H9 (cell line): Measurements from ENCODE around the gene ARVCF. TPM values are rescaled to one million over a fixed set of nuclear protein-coding genes. Genes with fewer than 3 reads are reported as not detected.

Experiments
- DNase-seq: peaks from one replicate; pipeline ENCODE4 v3.0.0-alpha.2; 2017
- H2AFZ ChIP-seq: one replicate; pipeline ENCODE4 v1.6.1; 2013; ENCODE audit warnings: mild to moderate bottlenecking, low read length, control low read depth, moderate library complexity
- H2AK5ac ChIP-seq: 2 replicates; pipeline ENCODE4 v1.6.1; 2013; ENCODE audit warnings: low read length, control low read depth, mixed read lengths; ENCODE audit not compliant: insufficient read length
- H2BK120ac ChIP-seq: one replicate; pipeline ENCODE4 v1.6.1; 2013; ENCODE audit warnings: low read depth, mild to moderate bottlenecking, low read length, control low read depth, inconsistent platforms; ENCODE audit not compliant: poor library complexity, severe bottlenecking
- H2BK12ac ChIP-seq: 2 replicates; pipeline ENCODE4 v1.6.1; 2013; ENCODE audit warnings: low read length, control low read depth, mixed read lengths, low read depth; ENCODE audit not compliant: insufficient read length
- H2BK15ac ChIP-seq: 2 replicates; pipeline ENCODE4 v1.6.1; 2013; ENCODE audit warnings: low read depth, low read length, control low read depth
- H2BK20ac ChIP-seq: one replicate; pipeline ENCODE4 v1.6.1; 2013; ENCODE audit warnings: low read depth, mild to moderate bottlenecking, low read length, control low read depth, inconsistent platforms; ENCODE audit not compliant: poor library complexity, severe bottlenecking
- H2BK5ac ChIP-seq: 2 replicates; pipeline ENCODE4 v1.6.1; 2013; ENCODE audit warnings: low read length, control low read depth, mixed read lengths; ENCODE audit not compliant: insufficient read length
- H3K14ac ChIP-seq: 2 replicates; pipeline ENCODE4 v1.6.1; 2013; ENCODE audit warnings: low read length, control low read depth; ENCODE audit not compliant: insufficient read depth
- H3K18ac ChIP-seq: 2 replicates; pipeline ENCODE4 v1.6.1; 2013; ENCODE audit warnings: low read depth, mild to moderate bottlenecking, mixed read lengths, low read length, control low read depth; ENCODE audit not compliant: insufficient read length
- H3K23ac ChIP-seq: 2 replicates; pipeline ENCODE4 v1.6.1; 2013; ENCODE audit warnings: low read length, control low read depth, mixed read lengths, low read depth; ENCODE audit not compliant: insufficient read length
- H3K23me2 ChIP-seq: 2 replicates; pipeline ENCODE4 v1.6.1; 2013; ENCODE audit warnings: low read depth, mild to moderate bottlenecking, mixed read lengths, low read length, control low read depth; ENCODE audit not compliant: insufficient read length, poor library complexity, severe bottlenecking
- H3K27ac ChIP-seq: 2 replicates; pipeline ENCODE4 v1.5.1; 2013; ENCODE audit warnings: low read length, control low read depth, mixed read lengths, low read depth; ENCODE audit not compliant: insufficient read length
- H3K27me3 ChIP-seq: 2 replicates; pipeline ENCODE4 v1.6.1; 2013; ENCODE audit warnings: low read length, control low read depth, inconsistent platforms; ENCODE audit not compliant: insufficient read depth
- H3K4ac ChIP-seq: 2 replicates; pipeline ENCODE4 v1.6.1; 2013; ENCODE audit warnings: low read depth, mild to moderate bottlenecking, control low read depth, inconsistent platforms, low read length, moderate library complexity
- H3K4me1 ChIP-seq: 2 replicates; pipeline ENCODE4 v1.6.1; 2013; ENCODE audit warnings: low read length, control low read depth, inconsistent platforms; ENCODE audit not compliant: insufficient read depth
- H3K4me2 ChIP-seq: 2 replicates; pipeline ENCODE4 v1.6.1; 2013; ENCODE audit warnings: low read length, control low read depth, mixed read lengths; ENCODE audit not compliant: insufficient read length, insufficient read depth
- H3K56ac ChIP-seq: 2 replicates; pipeline ENCODE4 v1.6.1; 2013; ENCODE audit warnings: low read depth, mild to moderate bottlenecking, mixed read lengths, low read length, control low read depth; ENCODE audit not compliant: insufficient read length
- H3K79me1 ChIP-seq: 2 replicates; pipeline ENCODE4 v1.6.1; 2013; ENCODE audit warnings: low read depth, mild to moderate bottlenecking, moderate library complexity, low read length, control low read depth, inconsistent platforms; ENCODE audit not compliant: insufficient read depth, poor library complexity, severe bottlenecking
- H3K79me2 ChIP-seq: 2 replicates; pipeline ENCODE4 v1.6.1; 2013; ENCODE audit warnings: low read length, control low read depth, inconsistent platforms; ENCODE audit not compliant: insufficient read depth
- H3K9ac ChIP-seq: 2 replicates; pipeline ENCODE4 v1.6.1; 2013; ENCODE audit warnings: low read length, control low read depth, mixed read lengths; ENCODE audit not compliant: insufficient read length; ENCODE audit errors: extremely low read depth
- H3K9me3 ChIP-seq: one replicate; pipeline ENCODE4 v1.6.1; 2013; ENCODE audit warnings: low read depth, low read length, inconsistent platforms; ENCODE audit not compliant: control insufficient read depth
- H3T11ph ChIP-seq: one replicate; pipeline ENCODE4 v1.6.1; 2013; ENCODE audit warnings: mild to moderate bottlenecking, low read length, control low read depth, inconsistent platforms
- H4K20me1 ChIP-seq: one replicate; pipeline ENCODE4 v1.6.1; 2013; ENCODE audit not compliant: control insufficient read depth, insufficient read length, insufficient read depth
- H4K5ac ChIP-seq: 2 replicates; pipeline ENCODE4 v1.6.1; 2013; ENCODE audit warnings: low read depth, mild to moderate bottlenecking, mixed read lengths, low read length, control low read depth; ENCODE audit not compliant: insufficient read length
- H4K8ac ChIP-seq: replicated peaks from 2 replicates; pipeline ENCODE4 v1.6.1; 2013; ENCODE audit warnings: low read length, control low read depth, mixed read lengths, low read depth; ENCODE audit not compliant: insufficient read length
- H4K91ac ChIP-seq: 2 replicates; pipeline ENCODE4 v1.6.1; 2013; ENCODE audit warnings: low read depth, mild to moderate bottlenecking, moderate library complexity, mixed read lengths, low read length, control low read depth; ENCODE audit not compliant: insufficient read length
- H3K27ac Mint-ChIP-seq, 3 experiments: 2 replicates in 2 of 3; 3 replicates in 1 of 3; pipeline ENCODE4 v1.8.0; 2020 to 2021; ENCODE audit warnings: mixed read lengths in 3 of 3, mild to moderate bottlenecking in 1 of 3, moderate library complexity in 1 of 3
- H3K27me3 Mint-ChIP-seq: 2 replicates; pipeline ENCODE4 v1.8.0; 2021; ENCODE audit warnings: low read depth, mild to moderate bottlenecking, moderate library complexity, mixed read lengths
- H3K36me3 Mint-ChIP-seq, 3 experiments: 2 replicates in 2 of 3; 3 replicates in 1 of 3; pipeline ENCODE4 v1.8.0; 2020 to 2021; ENCODE audit warnings: low read depth in 3 of 3, mixed read lengths in 3 of 3; ENCODE audit not compliant: insufficient read depth in 1 of 3
- H3K4me1 Mint-ChIP-seq, 2 experiments: 2 replicates each; pipeline ENCODE4 v1.8.0; 2020; ENCODE audit warnings: mixed read lengths in 2 of 2
- H3K4me3 Mint-ChIP-seq, 2 experiments: 2 replicates in 1 of 2; 3 replicates in 1 of 2; pipeline ENCODE4 v1.8.0; 2020 to 2021; ENCODE audit warnings: mild to moderate bottlenecking in 2 of 2, mixed read lengths in 2 of 2, moderate library complexity in 1 of 2
- H3K9me3 Mint-ChIP-seq, 2 experiments: 2 replicates in 1 of 2; 3 replicates in 1 of 2; pipeline ENCODE4 v1.8.0; 2020; ENCODE audit warnings: mild to moderate bottlenecking in 2 of 2, mixed read lengths in 2 of 2, moderate library complexity in 1 of 2
- WGBS: extraction: QIAGEN DNeasy Blood & Tissue Kit; methylation state at CpG from one replicate; pipeline ENCODE4 v1.1.7; 2013; ENCODE audit warnings: missing lambda C conversion rate, low lambda C conversion rate, mixed read lengths; ENCODE audit not compliant: insufficient read length; ENCODE audit errors: extremely low coverage; 5-methylcytosine and 5-hydroxymethylcytosine counted together
- total RNA-seq: library from RNA; stranded (reverse); gene quantifications from 2 replicates; pipeline ENCODE4 v1.2.1, GENCODE V29; 2021
- TF ChIP-seq, protein P1 (sequence below): fragments of 200-600 bp; sonication (generic); conservative IDR thresholded peaks from 3 replicates; pipeline ENCODE4 v1.8.0; 2021; ENCODE audit warnings: antibody characterized with exemption, mild to moderate bottlenecking

Gene ARVCF
- total RNA-seq, 1 experiment from 2014 or later, result 40.7 TPM

DNA sequence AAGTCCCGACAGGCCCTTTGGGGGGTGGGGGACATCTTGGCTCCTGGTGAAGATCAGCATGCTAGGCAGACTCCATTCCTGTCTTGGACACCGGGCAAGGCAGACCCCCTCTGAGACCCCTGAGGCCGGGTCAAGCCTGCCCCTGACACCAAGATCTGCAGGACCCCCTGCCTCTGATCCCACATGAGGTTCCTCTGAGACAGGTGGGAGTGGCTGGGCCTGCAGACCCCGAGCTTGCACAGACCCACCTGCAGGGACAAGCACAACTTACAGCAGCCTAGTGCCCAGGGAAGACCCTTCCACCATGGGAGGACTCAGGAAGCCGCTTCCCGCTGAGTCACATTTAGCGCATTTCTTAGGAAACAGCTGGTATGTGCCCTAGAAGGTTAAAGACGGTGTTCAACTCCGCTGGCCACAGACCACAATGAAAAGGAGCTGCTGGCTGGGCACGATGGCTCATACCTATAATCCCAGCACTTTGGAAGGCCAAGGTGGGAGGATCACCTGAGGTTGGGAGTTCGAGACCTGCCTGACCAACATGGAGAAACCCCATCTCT is 15.5 kb downstream of the ARVCF start:
- Mint-ChIP-seq H3K4me3 (no peak overlapping the region), H3K36me3 (peaks cover 0 to 23% (median 12%) of the 10 kb centered on the region in 3 experiments; a peak in 6 of 7 replicates), H3K4me1 (peaks cover 29 to 33% of the 10 kb centered on the region in 2 experiments), H3K27me3 (no peaks in the 10 kb centered on the region; the same call in 1 of the 2 replicates), H3K27ac (peak overlapping the region in 1 of 3 experiments; percentile 44; a peak in 2 of 7 replicates), H3K9me3 (peaks cover 23% of the 10 kb centered on the region in 2 experiments)
- Histone ChIP-seq H2BK5ac (no peak overlapping the region), H3K4me1 (peaks cover 6% of the 10 kb centered on the region; the same call in 1 of the 2 replicates), H3T11ph (no peak overlapping the region), H3K56ac (no peak overlapping the region), H2BK12ac (no peak overlapping the region), H3K14ac (no peak overlapping the region), H3K4me2 (no peak overlapping the region), H4K8ac (no peak overlapping the region), H3K9me3 (no peaks in the 10 kb centered on the region), H2BK15ac (no peak overlapping the region), H4K91ac (no peak overlapping the region), H3K27me3 (no peaks in the 10 kb centered on the region), H3K79me2 (no peaks in the 10 kb centered on the region), H2BK20ac (no peak overlapping the region), H3K4ac (no peak overlapping the region), H3K79me1 (no peaks in the 10 kb centered on the region), H2AFZ (no peak overlapping the region), H4K20me1 (no peaks in the 10 kb centered on the region), H3K27ac (no peak overlapping the region), H3K18ac (no peak overlapping the region), H2BK120ac (no peak overlapping the region), H4K5ac (no peak overlapping the region), H3K9ac (no peak overlapping the region), H2AK5ac (no peak overlapping the region), H3K23ac (no peak overlapping the region), H3K23me2 (no peaks in the 10 kb centered on the region)
- no peak for DNase-seq
- TF ChIP-seq, protein P1, sequence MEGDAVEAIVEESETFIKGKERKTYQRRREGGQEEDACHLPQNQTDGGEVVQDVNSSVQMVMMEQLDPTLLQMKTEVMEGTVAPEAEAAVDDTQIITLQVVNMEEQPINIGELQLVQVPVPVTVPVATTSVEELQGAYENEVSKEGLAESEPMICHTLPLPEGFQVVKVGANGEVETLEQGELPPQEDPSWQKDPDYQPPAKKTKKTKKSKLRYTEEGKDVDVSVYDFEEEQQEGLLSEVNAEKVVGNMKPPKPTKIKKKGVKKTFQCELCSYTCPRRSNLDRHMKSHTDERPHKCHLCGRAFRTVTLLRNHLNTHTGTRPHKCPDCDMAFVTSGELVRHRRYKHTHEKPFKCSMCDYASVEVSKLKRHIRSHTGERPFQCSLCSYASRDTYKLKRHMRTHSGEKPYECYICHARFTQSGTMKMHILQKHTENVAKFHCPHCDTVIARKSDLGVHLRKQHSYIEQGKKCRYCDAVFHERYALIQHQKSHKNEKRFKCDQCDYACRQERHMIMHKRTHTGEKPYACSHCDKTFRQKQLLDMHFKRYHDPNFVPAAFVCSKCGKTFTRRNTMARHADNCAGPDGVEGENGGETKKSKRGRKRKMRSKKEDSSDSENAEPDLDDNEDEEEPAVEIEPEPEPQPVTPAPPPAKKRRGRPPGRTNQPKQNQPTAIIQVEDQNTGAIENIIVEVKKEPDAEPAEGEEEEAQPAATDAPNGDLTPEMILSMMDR, result no peak
- no CpG with 5 or more reads among the region's 11 CpGs for WGBS
